ENCODE measurements around the gene RINT1.

DNA sequence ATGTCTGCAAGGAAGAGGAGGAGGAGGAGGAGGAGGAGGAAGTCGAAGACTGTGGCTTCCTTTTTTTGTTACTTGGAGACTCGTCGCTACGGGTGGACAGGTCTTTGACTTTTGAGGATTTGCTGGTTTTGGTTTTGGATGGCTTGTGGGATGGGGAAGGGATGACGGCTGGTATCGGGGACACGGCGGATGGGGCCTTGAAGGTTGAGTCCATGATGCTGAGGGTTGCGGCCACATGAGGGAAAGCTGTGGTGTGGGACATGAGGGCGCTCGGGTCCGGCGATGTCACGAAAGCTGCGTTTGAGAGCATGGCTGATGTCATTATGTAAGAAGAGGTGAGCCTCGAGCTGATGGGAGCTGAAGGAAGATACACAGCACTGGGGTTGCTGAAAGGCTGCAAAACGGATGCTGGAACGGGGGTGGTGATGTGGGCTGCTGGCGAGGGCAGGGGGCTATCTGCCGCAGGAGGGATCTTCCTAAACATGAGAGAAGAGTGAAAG lies 82.4 kb downstream of the RINT1 start:
- TF ChIP-seq, protein P1, sequence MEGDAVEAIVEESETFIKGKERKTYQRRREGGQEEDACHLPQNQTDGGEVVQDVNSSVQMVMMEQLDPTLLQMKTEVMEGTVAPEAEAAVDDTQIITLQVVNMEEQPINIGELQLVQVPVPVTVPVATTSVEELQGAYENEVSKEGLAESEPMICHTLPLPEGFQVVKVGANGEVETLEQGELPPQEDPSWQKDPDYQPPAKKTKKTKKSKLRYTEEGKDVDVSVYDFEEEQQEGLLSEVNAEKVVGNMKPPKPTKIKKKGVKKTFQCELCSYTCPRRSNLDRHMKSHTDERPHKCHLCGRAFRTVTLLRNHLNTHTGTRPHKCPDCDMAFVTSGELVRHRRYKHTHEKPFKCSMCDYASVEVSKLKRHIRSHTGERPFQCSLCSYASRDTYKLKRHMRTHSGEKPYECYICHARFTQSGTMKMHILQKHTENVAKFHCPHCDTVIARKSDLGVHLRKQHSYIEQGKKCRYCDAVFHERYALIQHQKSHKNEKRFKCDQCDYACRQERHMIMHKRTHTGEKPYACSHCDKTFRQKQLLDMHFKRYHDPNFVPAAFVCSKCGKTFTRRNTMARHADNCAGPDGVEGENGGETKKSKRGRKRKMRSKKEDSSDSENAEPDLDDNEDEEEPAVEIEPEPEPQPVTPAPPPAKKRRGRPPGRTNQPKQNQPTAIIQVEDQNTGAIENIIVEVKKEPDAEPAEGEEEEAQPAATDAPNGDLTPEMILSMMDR (IDR thresholded peaks at IDR 0.05; ENCODE audit: insufficient read depth, low read length): no peak
- TF ChIP-seq GABPA (IDR thresholded peaks at IDR 0.05; ENCODE audit: low read depth) (no peak), POLR2AphosphoS5 (IDR thresholded peaks at IDR 0.05; ENCODE audit: low read depth) (no peak), SPI1 (IDR thresholded peaks at IDR 0.05; ENCODE audit: borderline replicate concordance, low read depth) (peak; percentile 21; the same call in 1 of the 2 replicates)
- TF ChIP-seq, protein P2, sequence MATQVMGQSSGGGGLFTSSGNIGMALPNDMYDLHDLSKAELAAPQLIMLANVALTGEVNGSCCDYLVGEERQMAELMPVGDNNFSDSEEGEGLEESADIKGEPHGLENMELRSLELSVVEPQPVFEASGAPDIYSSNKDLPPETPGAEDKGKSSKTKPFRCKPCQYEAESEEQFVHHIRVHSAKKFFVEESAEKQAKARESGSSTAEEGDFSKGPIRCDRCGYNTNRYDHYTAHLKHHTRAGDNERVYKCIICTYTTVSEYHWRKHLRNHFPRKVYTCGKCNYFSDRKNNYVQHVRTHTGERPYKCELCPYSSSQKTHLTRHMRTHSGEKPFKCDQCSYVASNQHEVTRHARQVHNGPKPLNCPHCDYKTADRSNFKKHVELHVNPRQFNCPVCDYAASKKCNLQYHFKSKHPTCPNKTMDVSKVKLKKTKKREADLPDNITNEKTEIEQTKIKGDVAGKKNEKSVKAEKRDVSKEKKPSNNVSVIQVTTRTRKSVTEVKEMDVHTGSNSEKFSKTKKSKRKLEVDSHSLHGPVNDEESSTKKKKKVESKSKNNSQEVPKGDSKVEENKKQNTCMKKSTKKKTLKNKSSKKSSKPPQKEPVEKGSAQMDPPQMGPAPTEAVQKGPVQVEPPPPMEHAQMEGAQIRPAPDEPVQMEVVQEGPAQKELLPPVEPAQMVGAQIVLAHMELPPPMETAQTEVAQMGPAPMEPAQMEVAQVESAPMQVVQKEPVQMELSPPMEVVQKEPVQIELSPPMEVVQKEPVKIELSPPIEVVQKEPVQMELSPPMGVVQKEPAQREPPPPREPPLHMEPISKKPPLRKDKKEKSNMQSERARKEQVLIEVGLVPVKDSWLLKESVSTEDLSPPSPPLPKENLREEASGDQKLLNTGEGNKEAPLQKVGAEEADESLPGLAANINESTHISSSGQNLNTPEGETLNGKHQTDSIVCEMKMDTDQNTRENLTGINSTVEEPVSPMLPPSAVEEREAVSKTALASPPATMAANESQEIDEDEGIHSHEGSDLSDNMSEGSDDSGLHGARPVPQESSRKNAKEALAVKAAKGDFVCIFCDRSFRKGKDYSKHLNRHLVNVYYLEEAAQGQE (IDR thresholded peaks at IDR 0.05; ENCODE audit: insufficient replicate concordance, low read depth): no peak

Data from HL-60 (cell line).